Right lobe of liver (tissue), 6 donors: Measurements from ENCODE around the gene AQP7. TPM values are rescaled to one million over a fixed set of nuclear protein-coding genes. Genes with fewer than 3 reads are reported as not detected.
"Not testable (repeated sequence)": the region's sequence is repeated elsewhere in the genome, so short reads cannot be mapped to it uniquely, and the experiment has no call there.

Experiments
- ATAC-seq, 4 donors: fragments of 200-7000 bp; cut with Tn5 transposase; one replicate each; pipeline ENCODE4 v1.9.1; 2020; ENCODE audit warnings: mild to moderate bottlenecking in 4 of 4, moderate library complexity in 4 of 4
- DNase-seq, 3 donors: peaks; one replicate each; pipeline ENCODE4 v3.0.0-alpha.2; 2020
- H3K27ac ChIP-seq, 3 donors: fragments of 200-600 bp; one replicate each; pipeline ENCODE4 v1.8.0; 2022
- H3K27me3 ChIP-seq, 2 donors: fragments of 200-600 bp; one replicate each; pipeline ENCODE4 v1.8.0; 2022
- H3K36me3 ChIP-seq, 4 donors: fragments of 200-600 bp; sonication (generic) in 1 of 4; one replicate each; pipeline versions ENCODE4 v1.5.1 to v1.8.0; 2017 to 2022; ENCODE audit warnings: control low read depth in 1 of 4
- H3K4me1 ChIP-seq, 4 donors: fragments of 200-600 bp; sonication (generic) in 1 of 4; one replicate each; pipeline versions ENCODE4 v1.5.1 to v1.8.0; 2017 to 2022; ENCODE audit warnings: control low read depth in 1 of 4
- H3K4me3 ChIP-seq, 3 donors: fragments of 200-600 bp; one replicate each; pipeline ENCODE4 v1.8.0; 2022
- H3K9me3 ChIP-seq, 4 donors: fragments of 200-600 bp; sonication (generic) in 1 of 4; one replicate each; pipeline versions ENCODE4 v1.5.1 to v1.8.0; 2017 to 2022; ENCODE audit warnings: control low read depth in 1 of 4
- POLR2A ChIP-seq: fragments of 450-650 bp; IDR thresholded peaks from one replicate; pipeline ENCODE4 v1.6.1; 2017; ENCODE audit warnings: antibody characterized with exemption, mild to moderate bottlenecking
- WGBS: methylation state at CpG from one replicate; pipeline ENCODE4 v1.1.6; 2018; ENCODE audit warnings: low coverage, low lambda C conversion rate; ENCODE audit not compliant: insufficient coverage; ENCODE audit errors: missing lambda C conversion rate; 5-methylcytosine and 5-hydroxymethylcytosine counted together
- intact Hi-C, 2 donors: fragments of 100-400 bp; cut with DNase I; formaldehyde crosslinking; loops; one replicate each; pipeline versions ENCODE4 v1.11.2 to v1.14.1; 2022
- total RNA-seq, 6 experiments: library from RNA; depleted of rRNA in 2 of 6; stranded (reverse); fragments of >200 nt in 2 of 6; fragmentation: NEBNext Ultra II Directional in 3 of 6; extraction: Animal tissue kit (Norgen Biotek cat#: 25700) in 3 of 6; gene quantifications; one replicate each; pipeline versions ENCODE4 v1.1.0 to v1.2.4, GENCODE V29; 2016 to 2023
- TF ChIP-seq, protein P1 (sequence below), 4 donors: fragments of 200-600 bp in 3 of 4; fragments of 450-650 bp in 1 of 4; IDR thresholded peaks; one replicate each; pipeline versions ENCODE4 v1.5.1 to v1.8.0; 2016 to 2022; ENCODE audit warnings: antibody characterized with exemption in 4 of 4, mild to moderate bottlenecking in 2 of 4
- donor health status: DM: no; HTN: yes; CAD: no.
- donor health status: DM: no; HTN: no; CAD: no.
- donor health status: DM: no; HTN: no; CAD: no.
- donor health status: DM: no; HTN: yes; CAD: no.
- donor health status: DM: no; HTN: yes; CAD: no.

Gene AQP7
- total RNA-seq, 6 experiments from 2014 or later: 10.4 to 25.1 (median 16.6) TPM

DNA sequence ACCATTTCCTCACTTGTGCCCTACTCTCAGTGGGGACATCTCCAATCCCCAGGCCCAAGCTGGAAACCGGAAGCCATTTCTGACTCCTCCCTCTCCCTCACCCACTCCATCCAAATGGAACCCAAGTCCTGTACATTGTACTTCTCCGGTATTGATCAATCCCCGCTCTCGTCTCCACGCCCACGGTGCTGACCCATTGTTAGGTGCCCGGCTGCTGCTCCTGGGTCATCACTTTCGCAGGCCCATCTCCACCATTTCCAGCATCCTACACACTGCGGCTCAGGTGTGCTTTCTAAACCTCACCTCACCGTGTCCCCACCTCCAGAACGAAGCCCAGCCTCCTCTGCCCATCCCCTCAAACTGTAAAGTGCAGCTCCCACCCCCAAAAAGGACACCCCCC, 19.0 kb downstream of the AQP7 start:
- H3K27ac ChIP-seq, DNase-seq, H3K4me3 ChIP-seq, H3K27me3 ChIP-seq, ATAC-seq, H3K4me1 ChIP-seq, H3K36me3 ChIP-seq, H3K9me3 ChIP-seq, intact Hi-C loops: not testable (repeated sequence)
- WGBS: 90% methylated on average over 11 of the region's 11 CpGs

DNA sequence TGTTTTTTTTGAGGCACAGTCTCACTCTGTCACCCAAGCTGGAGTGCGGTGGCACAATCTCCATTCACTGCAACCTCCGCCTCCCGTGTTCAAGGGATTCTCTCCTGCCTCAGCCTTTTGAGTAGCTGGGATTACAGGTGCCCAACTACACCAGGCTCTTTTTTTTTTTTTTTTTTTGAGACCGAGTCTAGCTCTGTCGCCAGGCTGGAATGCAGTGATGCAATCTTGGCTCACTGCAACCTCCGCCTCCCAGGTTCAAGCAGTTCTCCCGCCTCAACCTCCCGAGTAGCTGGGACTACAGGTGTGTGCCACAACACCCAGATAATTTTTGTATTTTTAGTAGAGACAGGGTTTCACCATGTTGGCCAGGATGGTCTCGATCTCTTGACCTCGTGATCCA, 20.0 kb downstream of the AQP7 start:
- DNase-seq (peak in 1 of 3 donors; percentile 61), ATAC-seq (peak in 3 of 4 donors; percentile 40 to 57 (median 46))
- H3K9me3 ChIP-seq, H3K27ac ChIP-seq, H3K36me3 ChIP-seq, H3K4me1 ChIP-seq, H3K4me3 ChIP-seq, H3K27me3 ChIP-seq, intact Hi-C loops: not testable (repeated sequence)
- WGBS: 47% methylated on average over 6 of the region's 10 CpGs

DNA sequence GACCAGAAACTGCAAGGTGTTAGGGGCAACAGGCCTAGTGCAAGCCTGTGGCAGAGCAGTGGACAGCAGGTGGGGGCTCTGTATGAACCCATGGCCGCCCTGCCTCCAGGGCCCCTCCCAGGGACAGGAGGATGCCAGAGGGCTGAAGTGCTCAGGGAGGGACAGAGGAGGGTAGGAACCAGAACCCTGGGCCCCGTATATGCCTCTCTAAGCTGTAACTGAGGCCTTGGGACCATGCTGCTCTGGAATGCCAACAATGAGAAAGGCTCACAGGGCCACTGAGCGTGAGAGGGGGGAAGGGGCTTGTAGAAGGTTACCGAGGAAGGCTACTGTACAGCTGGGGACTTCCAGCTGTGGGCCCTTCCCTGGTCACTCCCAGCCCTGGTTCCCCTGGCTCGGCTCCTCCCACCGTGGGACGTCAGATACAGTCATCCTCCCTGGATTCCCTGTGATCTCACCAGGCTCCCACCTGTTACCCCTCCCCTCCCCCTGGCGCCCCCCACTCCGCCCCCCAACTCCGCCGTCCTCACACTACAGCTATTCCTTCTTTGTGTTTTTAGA, 21.1 kb downstream of the AQP7 start:
- H3K4me3 ChIP-seq: no peak overlapping the region
- intact Hi-C loops: no loop called here
- no peak for TF ChIP-seq POLR2A
- TF ChIP-seq, protein P1, sequence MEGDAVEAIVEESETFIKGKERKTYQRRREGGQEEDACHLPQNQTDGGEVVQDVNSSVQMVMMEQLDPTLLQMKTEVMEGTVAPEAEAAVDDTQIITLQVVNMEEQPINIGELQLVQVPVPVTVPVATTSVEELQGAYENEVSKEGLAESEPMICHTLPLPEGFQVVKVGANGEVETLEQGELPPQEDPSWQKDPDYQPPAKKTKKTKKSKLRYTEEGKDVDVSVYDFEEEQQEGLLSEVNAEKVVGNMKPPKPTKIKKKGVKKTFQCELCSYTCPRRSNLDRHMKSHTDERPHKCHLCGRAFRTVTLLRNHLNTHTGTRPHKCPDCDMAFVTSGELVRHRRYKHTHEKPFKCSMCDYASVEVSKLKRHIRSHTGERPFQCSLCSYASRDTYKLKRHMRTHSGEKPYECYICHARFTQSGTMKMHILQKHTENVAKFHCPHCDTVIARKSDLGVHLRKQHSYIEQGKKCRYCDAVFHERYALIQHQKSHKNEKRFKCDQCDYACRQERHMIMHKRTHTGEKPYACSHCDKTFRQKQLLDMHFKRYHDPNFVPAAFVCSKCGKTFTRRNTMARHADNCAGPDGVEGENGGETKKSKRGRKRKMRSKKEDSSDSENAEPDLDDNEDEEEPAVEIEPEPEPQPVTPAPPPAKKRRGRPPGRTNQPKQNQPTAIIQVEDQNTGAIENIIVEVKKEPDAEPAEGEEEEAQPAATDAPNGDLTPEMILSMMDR (IDR thresholded peaks at IDR 0.05): no peak
- no peaks in the 10 kb centered on the region for H3K9me3 ChIP-seq
- peak; percentile 26 to 59 (median 39) for ATAC-seq
- no peaks in the 10 kb centered on the region for H3K36me3 ChIP-seq
- WGBS: 59% methylated on average over 8 of the region's 11 CpGs
- no peaks in the 10 kb centered on the region for H3K27me3 ChIP-seq
- H3K27ac ChIP-seq: no peak overlapping the region
- DNase-seq: no peak
- H3K4me1 ChIP-seq: no peaks in the 10 kb centered on the region

DNA sequence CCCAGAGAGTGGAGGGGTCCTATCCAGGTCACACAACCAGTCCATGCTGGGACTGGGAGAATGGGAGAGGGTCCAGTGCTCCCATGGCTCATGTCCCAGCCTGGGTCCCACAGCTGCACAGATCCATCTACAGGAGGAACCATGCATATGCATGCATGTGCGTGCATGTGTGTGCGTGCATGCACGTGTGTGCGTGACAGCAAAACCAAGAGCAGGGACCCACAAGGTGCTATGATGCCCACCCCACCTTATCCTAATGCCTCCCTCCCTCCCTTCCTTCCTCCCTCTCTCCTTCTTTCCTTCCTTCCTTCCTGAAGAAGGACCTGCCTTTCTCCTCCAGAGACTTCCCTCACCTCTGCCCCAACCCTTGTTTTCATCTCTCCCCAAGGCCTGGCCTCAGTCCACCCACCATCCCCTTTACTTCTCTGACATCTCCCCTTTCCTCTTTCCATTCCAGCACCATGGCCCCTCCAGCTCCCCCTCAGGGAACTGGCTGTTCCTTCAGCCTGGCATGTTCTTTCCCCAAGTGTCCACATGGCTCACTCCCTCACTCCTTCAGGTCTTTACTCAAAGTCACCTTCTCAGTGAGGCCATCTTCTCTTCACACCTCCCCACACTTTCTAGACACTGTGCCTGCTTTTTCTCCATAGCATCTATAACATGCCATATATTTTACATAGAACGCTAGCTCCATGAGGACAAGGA, 21.8 kb downstream of the AQP7 start:
- peak; percentile 13 to 19 (median 18) for ATAC-seq
- no peak for DNase-seq
- Histone ChIP-seq H3K4me3 (no peak overlapping the region), H3K9me3 (no peaks in the 10 kb centered on the region), H3K36me3 (no peaks in the 10 kb centered on the region), H3K4me1 (no peaks in the 10 kb centered on the region), H3K27ac (no peak overlapping the region), H3K27me3 (no peaks in the 10 kb centered on the region)
- TF ChIP-seq, protein P1 (IDR thresholded peaks at IDR 0.05): no peak
- TF ChIP-seq POLR2A: no peak
- intact Hi-C loops: no loop called here
- 93% methylated on average over 2 of the region's 5 CpGs for WGBS

DNA sequence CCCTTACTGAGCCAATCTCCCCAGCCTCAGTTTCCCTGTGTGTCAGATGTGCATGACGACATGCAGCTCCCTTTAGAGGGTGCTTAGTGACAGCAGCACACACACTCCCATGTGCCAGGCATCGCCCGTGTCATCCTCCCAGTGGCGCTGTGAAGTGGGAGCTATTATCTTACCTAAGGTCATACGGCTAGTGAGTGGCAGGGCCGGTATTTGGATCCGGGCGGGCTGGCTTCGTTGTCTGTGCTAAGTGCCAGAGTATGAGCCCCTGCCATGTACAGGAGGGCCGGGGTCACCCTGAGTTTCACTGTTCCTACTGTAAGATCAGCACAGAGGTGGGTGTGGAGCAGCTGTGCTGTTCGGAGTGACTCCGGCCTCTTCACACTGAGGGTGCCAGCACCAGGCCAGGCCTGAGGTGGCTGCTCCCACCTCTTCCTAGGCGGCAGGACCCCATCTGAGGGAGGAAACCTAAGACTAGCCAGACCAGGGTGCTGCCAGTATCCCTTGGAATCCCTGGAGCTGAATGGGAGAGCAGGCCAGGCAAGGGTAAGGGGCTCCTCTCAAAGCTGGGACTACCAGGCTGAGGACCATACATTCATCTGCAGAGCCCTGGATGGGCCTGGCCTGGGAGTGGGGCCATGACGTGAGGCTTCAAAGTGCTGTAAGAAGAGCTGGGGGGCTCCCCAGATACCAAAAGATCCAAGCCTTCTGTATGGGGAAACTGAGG, 22.5 kb downstream of the AQP7 start:
- ATAC-seq: peak in 1 of 4 donors; percentile 7
- intact Hi-C loops: no loop called here
- Histone ChIP-seq H3K4me1 (peaks cover 0 to 4% (median 0%) of the 10 kb centered on the region in 4 donors), H3K36me3 (no peaks in the 10 kb centered on the region), H3K27me3 (no peaks in the 10 kb centered on the region), H3K4me3 (no peak overlapping the region), H3K9me3 (no peaks in the 10 kb centered on the region), H3K27ac (no peak overlapping the region)
- TF ChIP-seq, protein P1 (IDR thresholded peaks at IDR 0.05): no peak
- no peak for TF ChIP-seq POLR2A
- 60% methylated on average over 2 of the region's 14 CpGs for WGBS
- DNase-seq: no peak
